Osteoblast (primary cell): Measurements from ENCODE around the gene TRIM58. TPM values are rescaled to one million over a fixed set of nuclear protein-coding genes. Genes with fewer than 3 reads are reported as not detected.

ENCODE experiments used
- DNase-seq: peaks from one replicate; pipeline ENCODE4 v3.0.0; 2011; ENCODE audit warnings: low spot score, mixed read lengths; ENCODE audit not compliant: insufficient read length; ENCODE audit errors: missing footprints
- H2AFZ ChIP-seq: 2 replicates; pipeline ENCODE4 v1.6.0; 2011; ENCODE audit warnings: mild to moderate bottlenecking, low read length
- H3K27ac ChIP-seq: 2 replicates; pipeline ENCODE4 v1.5.1; 2011; ENCODE audit warnings: mild to moderate bottlenecking, low read depth, low read length, moderate library complexity
- H3K27me3 ChIP-seq: 2 replicates; pipeline ENCODE4 v1.6.0; 2012; ENCODE audit warnings: mild to moderate bottlenecking, control low read depth, inconsistent platforms, low read length, moderate library complexity; ENCODE audit not compliant: insufficient read depth
- H3K36me3 ChIP-seq: 2 replicates; pipeline ENCODE4 v1.5.1; 2011; ENCODE audit warnings: mild to moderate bottlenecking, low read length, control low read depth, moderate library complexity; ENCODE audit not compliant: insufficient read depth
- H3K4me1 ChIP-seq: 2 replicates; pipeline ENCODE4 v1.5.1; 2011; ENCODE audit warnings: mild to moderate bottlenecking, low read length, control low read depth, moderate library complexity; ENCODE audit not compliant: insufficient read depth
- H3K4me2 ChIP-seq: 2 replicates; pipeline ENCODE4 v1.6.0; 2011; ENCODE audit warnings: mild to moderate bottlenecking, low read length; ENCODE audit not compliant: insufficient read depth
- H3K4me3 ChIP-seq: fragments of 200-600 bp; sonication (generic); 3 replicates; pipeline ENCODE4 v1.5.1; 2012; ENCODE audit warnings: mild to moderate bottlenecking, low read length, inconsistent platforms; ENCODE audit not compliant: insufficient read depth
- H3K79me2 ChIP-seq: 2 replicates; pipeline ENCODE4 v1.6.0; 2012; ENCODE audit warnings: mild to moderate bottlenecking, low read length, control low read depth, inconsistent platforms; ENCODE audit not compliant: insufficient read depth
- H3K9me3 ChIP-seq: 2 replicates; pipeline ENCODE4 v1.5.1; 2011; ENCODE audit warnings: low read depth, low read length, control low read depth
- H4K20me1 ChIP-seq: 2 replicates; pipeline ENCODE4 v1.6.0; 2012; ENCODE audit warnings: mild to moderate bottlenecking, low read length, control low read depth; ENCODE audit not compliant: insufficient read depth
- CTCF ChIP-seq: IDR thresholded peaks from 2 replicates; pipeline ENCODE4 v1.5.1; 2011; ENCODE audit warnings: mild to moderate bottlenecking, low read depth, low read length, moderate library complexity; ENCODE audit errors: extremely low read depth
- total RNA-seq: library from RNA; depleted of rRNA; stranded (reverse); fragments of >200 nt; gene quantifications from 2 replicates; pipeline ENCODE4 v1.2.3, GENCODE V29; 2012

TRIM58 gene
- total RNA-seq, 1 donor: 0.36 TPM

GRCh38 chr1:247865416-247865815 is 8.4 kb downstream of the TRIM58 start:
- Histone ChIP-seq H3K36me3 (no peaks in the 10 kb centered on the region), H3K9me3 (no peaks in the 10 kb centered on the region), H3K27ac (no peak overlapping the region), H3K4me1 (no peaks in the 10 kb centered on the region), H3K4me2 (no peak overlapping the region), H3K4me3 (no peak overlapping the region), H4K20me1 (no peaks in the 10 kb centered on the region), H3K79me2 (no peaks in the 10 kb centered on the region), H3K27me3 (no peaks in the 10 kb centered on the region), H2AFZ (no peak overlapping the region)
- no peak for DNase-seq
- TF ChIP-seq CTCF: no peak

- H3K4me2 ChIP-seq: no peak overlapping the region
- H3K4me3 ChIP-seq: no peak overlapping the region
- no peak overlapping the region for H2AFZ ChIP-seq
- peak; percentile 59 for DNase-seq
- H3K27me3 ChIP-seq: no peaks in the 10 kb centered on the region
- no peak overlapping the region for H3K27ac ChIP-seq
- no peaks in the 10 kb centered on the region for H3K79me2 ChIP-seq
- H3K36me3 ChIP-seq: no peaks in the 10 kb centered on the region
- no peaks in the 10 kb centered on the region for H3K9me3 ChIP-seq
- TF ChIP-seq CTCF: no peak
- no peaks in the 10 kb centered on the region for H3K4me1 ChIP-seq
- H4K20me1 ChIP-seq: no peaks in the 10 kb centered on the region
These were observed 26.4 kb downstream of the TRIM58 start for GRCh38 chr1:247883346-247883745.

- H3K27me3 ChIP-seq: no peaks in the 10 kb centered on the region
- no peaks in the 10 kb centered on the region for H3K36me3 ChIP-seq
- no peak overlapping the region for H2AFZ ChIP-seq
- DNase-seq: peak; percentile 11
- H4K20me1 ChIP-seq: no peaks in the 10 kb centered on the region
- TF ChIP-seq CTCF: no peak
- no peaks in the 10 kb centered on the region for H3K4me1 ChIP-seq
- no peak overlapping the region for H3K4me3 ChIP-seq
- no peaks in the 10 kb centered on the region for H3K9me3 ChIP-seq
- H3K27ac ChIP-seq: no peak overlapping the region
- H3K79me2 ChIP-seq: no peaks in the 10 kb centered on the region
- H3K4me2 ChIP-seq: no peak overlapping the region
These were observed 27.9 kb downstream of the TRIM58 start for GRCh38 chr1:247884797-247885413.

GRCh38 chr1:247895163-247895637 is 38.2 kb downstream of the TRIM58 start, which contains the start of gene OR2W3:
Gene OR2W3 (plus strand): TSS chr1:247895587. CDS start chr1:247895587, 0 bp downstream.
- Histone ChIP-seq H3K4me3 (no peak within 1 kb of the TSS), H3K27me3 (no peaks in the 10 kb centered on the region), H3K27ac (no peak within 1 kb of the TSS), H3K4me1 (no peaks in the 10 kb centered on the region), H3K79me2 (no peaks in the 10 kb centered on the region), H3K9me3 (peaks cover 3% of the 10 kb centered on the region), H3K4me2 (no peak within 1 kb of the TSS), H3K36me3 (no peaks in the 10 kb centered on the region), H4K20me1 (no peaks in the 10 kb centered on the region), H2AFZ (no peak within 1 kb of the TSS)
- DNase-seq: no peak
- no peak for TF ChIP-seq CTCF
